Stimulated activated CD4-positive, alpha-beta T cell treated with anti-CD3 and anti-CD28 coated beads, Interleukin-15, amount 100 ng/mL, for 1 hour (primary cell): ENCODE measurements around the gene REX1BD.

Experiments used
- DNase-seq, 2 donors: peaks; one replicate each; pipeline ENCODE4 v3.0.0-alpha.2; 2020; ENCODE audit warnings: low read depth in 1 of 2, low spot score in 1 of 2

Gene REX1BD

DNA sequence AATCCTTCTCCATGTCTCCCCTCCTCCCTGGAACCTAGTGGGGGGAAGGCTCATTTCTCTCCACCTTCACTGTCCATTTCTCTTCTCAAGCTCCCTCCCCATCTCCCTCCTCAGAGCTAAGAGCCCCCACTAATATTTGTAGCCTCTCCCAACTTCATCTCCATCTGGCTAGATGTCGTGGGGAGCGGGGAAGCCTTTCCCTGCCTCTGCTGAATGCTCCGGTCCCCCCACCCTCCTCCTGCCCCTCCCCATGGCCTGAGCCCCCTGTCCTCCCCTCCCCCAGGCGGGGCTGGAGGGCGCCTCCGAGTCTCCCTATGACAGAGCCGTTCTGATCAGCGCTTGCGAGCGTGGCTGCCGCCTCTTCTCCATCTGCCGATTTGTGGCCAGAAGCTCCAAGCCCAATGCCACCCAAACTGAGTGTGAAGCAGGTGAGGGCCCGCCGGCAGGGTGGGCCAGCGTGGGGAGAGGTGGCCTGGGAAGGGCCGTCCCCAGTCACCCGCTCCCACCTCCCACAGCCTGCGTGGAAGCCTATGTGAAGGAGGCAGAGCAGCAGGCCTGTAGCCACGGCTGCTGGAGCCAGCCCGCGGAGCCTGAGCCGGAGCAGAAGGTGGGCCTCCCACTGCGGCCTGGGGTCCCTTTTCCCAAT, 25.1 kb downstream of the REX1BD start:
- DNase-seq, result no peak

DNA sequence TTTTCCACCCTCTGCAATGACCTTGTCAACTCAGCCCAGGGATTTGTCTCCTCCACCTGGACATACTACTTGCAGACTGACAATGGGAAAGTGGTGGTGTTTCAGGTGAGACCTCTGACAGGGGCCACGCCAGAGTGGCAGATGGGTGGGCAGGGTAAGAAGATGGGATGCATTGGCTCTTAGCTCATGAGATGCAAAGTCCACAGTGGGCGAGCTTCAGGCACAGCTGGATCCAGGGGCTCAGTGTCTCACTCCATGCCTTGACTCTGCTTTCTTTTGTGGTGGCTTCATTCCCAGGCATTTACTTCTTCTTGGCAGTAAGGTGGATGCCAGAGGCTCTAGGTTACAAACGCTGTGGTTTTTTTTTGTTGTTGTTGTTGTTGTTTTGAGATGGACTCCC, 27.4 kb downstream of the REX1BD start:
- no peak for DNase-seq

DNA sequence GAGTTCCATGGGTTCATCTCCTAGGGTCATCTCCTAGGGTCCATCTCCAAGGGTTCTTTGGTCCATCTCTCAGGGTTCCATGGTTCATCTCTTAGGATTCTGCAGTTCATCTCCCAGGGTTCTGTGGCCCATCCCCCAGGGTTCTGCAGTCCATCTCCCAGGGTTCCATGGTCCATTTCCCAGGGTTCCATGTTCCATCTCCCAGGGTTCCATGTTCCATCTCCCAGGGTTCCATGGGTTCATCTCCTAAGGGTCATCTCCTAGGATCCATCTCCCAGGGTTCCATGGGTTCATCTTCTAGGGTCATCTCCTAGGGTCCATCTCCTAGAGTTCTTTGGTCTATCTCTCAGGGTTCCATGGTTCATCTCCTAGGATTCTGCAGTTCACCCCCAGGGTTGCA, 29.0 kb downstream of the REX1BD start:
- DNase-seq, result no peak

DNA sequence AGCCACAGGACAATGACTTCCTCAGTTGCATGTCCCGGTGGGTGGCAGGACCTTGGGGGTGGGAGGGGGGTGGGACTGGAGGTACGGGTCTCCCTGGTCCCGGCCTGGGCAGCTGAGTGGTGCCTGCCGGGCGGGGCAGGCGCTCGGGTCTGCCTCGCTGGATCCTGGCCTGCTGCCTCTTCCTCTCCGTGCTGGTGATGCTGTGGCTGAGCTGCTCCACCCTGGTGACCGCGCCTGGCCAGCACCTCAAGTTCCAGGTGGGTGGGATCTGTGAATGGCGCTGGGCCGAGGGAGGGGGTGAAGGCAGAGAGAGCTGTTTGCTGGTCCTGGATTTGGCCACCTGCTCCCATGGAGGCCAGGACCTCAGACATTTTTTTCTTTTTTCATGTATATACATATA, 29.6 kb downstream of the REX1BD start:
- DNase-seq, result no peak

DNA sequence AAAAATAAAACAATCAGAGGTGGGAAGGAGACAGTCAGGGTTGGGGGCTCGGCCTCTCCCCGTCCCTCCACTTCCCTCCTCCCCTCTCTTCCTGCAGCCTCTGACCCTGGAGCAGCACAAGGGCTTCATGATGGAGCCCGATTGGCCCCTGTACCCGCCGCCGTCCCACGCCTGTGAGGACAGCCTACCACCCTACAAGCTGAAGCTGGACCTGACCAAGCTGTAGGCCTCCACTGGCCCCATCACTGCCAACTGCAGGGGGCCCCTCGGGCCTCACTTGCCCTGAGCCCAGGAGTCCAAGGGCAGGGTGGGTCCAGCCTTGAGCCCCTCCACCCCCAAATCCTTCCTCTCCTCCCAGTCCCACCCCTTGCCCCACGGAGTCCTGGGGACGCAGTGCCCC, 31.7 kb downstream of the REX1BD start:
- no peak for DNase-seq

DNA sequence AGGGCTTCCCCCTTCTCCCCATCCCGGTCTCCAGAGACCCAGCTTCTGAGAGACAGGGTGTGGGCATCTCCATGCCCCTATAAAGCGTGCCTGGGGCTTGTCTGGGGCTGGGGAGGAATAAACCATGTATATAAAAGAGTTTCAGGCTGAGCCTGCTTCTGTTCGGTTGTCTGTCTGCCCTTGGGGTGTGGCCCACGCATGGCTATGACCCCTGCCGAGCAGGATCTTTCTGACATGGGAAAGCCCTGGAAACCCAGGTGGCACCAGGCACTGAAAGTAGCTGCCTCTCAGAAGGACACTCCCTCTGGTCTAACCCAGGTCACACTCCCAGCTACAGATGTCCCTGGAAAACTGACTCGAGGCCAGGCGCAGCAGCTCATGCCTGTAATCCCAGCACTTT, 32.3 kb downstream of the REX1BD start:
- DNase-seq, result no peak

DNA sequence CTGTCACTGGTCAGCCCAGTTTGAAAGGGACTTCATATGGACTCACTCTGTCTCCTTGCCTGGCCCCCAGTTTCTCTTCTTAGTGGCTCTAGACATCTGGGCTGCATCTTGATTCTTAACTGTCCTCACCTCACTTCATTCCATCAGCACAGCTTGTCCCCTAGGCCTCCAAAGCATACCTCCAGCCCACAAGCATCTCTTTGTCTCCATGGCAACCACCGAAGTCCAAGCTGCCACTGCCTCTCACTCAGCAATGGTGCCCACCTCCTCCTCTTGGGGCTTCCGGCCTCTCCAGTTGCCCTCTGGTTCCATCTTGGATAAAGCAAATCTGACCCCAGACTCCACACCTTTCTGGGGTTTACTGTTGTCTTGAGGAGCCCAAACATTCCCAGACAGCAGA, 38.3 kb downstream of the REX1BD start:
- DNase-seq, result no peak

DNA sequence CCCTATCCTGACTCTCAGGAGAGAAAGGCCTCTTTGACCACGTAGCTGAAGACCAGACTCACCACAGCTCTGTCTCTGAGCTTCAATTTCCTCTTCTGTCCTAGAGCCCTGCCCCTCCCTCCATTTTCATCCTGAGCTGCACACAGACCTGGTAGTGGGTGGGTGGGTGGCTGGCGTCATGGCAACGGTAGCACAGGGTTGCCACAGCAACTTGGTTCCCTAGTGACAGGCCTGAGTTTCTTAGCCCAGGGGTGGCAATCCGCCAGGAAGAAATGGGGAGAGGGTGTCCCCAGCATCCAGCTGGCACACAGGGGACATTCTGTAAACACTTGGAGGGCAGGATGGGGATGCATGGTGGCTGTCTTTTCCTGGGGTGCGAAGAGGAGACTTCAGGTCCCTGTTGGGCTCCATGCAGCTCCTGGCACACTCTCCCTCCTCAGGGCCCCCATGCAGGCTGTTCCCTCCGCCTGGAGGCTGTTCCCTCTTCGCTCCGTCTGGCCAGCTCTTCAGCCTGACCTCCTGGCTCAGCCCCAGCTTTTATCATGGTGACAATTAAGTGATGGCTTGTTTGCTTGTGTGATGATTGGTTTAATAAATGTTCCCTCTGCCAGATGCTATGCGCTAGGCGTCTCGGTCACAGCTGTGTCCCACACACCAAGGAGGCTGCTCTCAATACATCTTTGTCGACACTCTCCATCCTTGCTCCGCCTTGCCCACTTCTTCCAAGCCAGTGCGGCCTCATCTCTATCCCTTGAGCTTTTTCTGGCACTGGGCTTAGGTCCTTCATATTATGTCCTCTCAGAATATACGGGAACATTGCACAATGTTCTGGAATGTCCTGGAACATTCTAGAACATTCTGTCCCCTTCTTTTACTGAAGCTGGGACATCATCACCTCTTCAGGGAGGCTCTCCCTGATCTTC, 40.8 kb downstream of the REX1BD start:
- no peak for DNase-seq

DNA sequence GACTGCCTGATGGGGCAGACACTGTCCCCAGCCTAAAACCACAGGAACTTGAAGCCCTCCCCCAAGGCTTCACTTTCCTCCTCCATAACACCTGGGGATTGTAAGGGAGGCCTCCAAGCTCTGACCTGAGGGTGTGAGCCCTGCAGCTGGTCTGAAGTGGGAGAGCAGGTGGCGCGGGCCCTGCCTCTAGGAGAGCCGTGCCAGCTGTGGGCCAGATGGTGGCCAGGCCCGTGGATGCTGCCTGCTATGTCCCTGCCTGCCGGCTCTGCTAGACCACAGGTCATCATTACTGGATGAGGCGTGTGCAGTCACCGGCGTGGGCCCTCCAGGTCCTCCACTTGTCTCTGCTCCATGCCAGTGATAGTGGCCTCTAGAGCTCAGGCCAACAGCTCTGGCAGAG, 44.7 kb downstream of the REX1BD start:
- DNase-seq, result no peak

DNA sequence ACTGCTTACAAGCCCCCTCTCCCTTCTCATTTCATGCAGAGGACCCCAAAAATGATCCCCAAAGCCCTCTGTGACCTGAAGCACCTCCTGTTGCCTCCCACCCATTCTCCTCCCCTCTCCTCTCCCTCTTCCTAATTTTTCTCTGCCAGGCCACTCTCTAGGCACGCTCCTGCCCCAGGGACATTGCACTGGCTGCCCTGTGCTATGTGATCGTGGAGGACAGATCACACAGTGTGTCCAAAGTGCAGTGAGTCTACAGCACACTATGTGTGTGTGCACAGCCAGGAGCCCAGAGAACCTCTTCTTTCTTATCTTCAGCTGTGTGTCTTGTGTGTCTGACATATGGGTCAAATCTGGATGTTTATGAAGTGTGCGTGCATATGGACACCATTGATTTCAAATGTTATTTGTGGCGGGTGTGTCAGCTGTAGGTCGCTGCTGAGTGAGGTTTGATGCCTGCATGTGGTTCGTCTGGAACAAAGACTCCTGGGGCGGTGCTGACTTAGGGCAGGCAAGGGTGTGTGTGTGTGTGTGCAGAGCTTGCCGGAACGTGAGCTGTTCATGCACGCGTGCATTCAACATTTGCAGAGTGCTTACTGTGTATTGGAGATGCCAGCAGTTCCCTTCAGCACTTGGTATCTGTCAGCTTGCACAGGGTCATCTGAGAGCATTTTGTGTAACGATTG, 46.2 kb downstream of the REX1BD start:
- DNase-seq, result no peak

DNA sequence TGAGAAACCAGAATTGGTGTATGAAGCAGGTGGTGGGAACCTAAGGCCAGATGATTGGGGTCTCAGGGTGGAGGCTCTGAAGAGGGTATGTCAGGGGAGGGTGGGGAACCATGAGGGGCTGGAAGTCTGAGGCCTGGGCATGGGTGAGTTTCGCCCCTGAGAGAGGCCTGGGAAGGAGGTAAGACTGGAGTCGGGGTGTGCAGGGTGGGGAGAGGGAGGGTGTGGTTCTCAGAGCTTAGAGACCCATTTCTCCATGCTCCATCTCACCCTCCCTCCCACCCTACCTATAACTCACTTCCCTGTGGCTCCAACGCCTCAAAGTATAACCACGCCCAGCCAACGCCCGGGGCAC, 47.2 kb downstream of the REX1BD start:
- DNase-seq, result no peak

DNA sequence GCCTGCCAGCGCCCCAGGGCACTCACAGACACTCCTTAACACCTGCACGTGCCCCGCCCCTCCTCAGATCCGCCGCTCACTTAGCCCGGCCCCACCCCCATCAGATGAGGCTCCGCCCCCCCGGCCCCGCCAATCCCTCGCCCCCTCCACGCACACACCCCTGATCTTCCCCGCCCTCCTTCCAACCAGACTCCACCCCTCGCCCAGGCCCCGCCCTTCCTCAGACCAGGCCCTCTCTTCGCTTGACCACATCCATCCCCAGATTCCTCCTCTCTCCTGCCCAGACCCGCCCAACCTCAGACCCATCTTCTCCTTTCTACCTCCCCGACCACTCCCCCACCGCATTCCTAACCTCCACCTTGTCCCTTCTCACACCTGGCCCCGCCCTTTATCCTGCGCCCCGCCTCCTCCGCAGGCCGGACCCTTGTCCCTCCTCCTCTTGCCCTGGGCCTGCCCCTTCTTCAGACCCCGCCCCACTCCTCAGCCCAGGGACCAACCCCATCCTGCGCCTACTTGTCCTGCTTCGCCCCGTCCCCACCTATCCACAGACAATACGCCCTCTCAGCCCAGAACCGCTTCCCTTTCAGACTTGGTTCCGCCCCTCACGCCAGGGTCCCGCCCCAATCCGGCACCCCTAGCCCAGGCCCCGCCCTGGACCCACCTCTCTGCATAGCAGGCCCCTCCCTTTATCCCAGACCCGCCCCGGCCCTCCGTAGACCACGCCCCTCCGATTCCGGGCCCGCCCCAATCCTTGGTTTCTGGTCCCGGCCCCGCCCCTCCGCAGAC, 47.8 kb downstream of the REX1BD start:
- peak; percentile 99 to 100 for DNase-seq

DNA sequence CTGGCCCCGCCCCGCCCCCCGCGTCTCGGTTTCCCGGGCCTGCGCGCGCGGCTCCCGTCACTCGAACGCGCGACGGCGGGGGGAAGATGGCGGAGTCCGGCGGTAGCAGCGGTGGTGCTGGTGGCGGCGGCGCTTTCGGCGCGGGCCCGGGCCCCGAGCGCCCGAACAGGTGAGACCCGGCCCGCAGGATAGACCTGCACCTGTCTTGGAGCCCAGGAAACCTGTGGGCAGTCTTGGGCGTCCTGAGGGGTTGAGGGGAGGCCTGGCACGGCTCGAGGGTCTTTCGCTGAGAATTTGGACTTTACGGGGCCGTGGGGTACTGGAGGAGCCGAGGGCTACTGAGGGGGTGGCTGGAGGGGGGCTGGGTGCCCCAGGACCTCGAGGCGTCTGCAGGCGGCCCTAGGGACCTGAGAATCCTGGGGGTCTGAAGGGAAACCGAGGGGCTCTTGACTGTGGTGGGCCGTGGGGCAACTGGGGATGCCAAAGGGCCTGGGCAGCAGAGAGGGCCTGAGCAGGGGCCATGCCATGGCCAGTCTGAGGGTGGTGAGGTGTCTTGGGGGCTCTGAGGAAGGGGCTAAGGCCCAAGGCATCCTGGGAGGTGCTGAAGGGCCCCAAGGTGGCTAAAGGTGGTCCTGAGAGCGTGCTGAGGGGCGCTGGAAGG, 48.5 kb downstream of the REX1BD start, which contains the start of gene KLHL26:
KLHL26 (plus strand) TSS at position 60 of the 661 bp plus-strand sequence; CDS start at position 87, 27 bp downstream.
- no peak for DNase-seq

DNA sequence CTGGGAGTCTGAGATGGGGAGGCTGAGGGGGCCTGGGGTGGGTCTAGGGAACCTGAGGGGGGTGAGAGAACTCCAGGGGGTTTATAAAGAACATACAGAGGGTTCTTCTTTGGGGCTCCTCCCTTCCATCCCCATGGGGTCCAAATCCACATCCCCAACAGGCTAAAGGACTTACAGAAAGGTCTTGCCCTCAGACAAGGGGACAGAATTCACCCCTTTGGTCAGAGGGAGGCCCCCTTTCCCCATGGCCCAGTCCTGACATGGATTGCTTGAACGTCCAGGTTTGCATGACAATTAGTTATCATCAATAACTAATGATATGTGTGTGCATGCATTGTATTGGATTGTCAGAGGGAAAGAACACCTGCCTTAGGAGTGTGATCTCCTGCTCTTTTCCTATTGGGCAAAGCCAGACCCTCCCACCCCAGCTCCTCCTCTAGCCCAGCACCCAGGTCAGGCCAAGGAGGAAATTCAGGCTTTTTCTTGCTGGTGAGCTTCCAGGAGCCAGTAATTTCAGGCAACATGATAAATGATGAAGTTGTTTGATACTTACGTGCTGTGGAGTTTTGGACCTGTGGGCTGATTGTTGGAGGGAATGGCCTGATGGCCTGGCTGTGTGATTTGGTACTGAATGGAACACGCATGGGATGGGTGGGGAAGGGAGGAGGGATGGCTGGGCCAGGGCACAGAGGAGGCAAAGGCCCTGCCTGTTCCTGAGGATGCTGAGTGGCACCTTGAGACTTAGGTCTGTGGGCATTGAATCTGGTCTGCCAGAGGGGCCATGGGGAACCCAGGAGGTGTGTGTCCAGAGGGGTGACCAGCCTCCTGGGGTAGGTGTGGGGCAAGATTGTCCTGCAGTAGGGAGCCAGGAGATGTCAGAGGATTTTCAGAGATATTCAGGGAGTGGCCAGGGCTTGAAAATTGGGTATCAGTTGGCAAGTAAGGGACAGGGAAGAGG, 49.4 kb downstream of the REX1BD start:
- no peak for DNase-seq

DNA sequence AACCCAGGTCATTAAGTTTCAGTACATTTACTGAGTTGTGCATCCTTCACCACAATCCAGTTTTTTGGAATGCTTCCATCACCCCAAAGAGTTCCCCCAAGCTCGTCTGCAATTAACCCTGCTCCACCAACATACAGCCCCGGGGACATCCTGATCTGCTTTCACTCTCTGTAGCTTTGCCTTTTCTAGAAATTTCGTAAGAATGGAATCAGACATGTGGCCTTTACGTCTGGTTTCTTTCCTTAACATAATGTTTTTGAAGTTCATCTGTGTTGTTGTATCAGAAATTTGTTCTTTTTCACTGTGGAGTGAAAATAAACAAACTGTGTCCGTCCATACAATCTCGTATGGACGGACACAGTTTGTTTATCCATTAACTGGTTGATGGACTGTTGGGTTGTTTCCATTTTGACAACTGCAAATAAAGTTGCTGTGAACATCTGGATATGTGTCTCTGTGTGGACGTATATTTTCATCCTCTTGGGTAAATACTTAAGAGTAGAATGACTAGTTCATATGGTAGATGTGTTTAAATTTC, 51.2 kb downstream of the REX1BD start:
- DNase-seq, result no peak
